ENCODE data around the gene DNAJC30.

DNA sequence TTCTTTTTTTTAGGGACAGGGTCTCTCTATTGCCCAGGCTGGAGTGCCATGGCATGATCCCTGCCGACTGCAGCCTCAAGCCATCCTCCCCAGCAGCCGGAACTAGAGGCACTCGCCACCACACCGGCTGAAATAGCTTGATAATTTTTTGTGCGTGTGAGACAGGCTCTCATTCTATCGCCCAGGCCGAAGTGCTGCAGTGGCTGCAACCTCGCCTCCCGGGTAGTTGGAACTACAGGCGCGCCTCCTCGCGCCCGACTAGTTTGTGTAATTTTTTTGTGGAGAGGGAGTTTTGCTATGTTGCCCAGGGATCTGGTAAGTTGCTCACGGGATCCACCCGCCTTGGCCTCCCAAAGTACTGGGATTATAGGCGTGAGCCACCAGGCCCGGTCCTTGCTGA, 2.1 kb upstream of the DNAJC30 start:
- TF ChIP-seq, protein P1, sequence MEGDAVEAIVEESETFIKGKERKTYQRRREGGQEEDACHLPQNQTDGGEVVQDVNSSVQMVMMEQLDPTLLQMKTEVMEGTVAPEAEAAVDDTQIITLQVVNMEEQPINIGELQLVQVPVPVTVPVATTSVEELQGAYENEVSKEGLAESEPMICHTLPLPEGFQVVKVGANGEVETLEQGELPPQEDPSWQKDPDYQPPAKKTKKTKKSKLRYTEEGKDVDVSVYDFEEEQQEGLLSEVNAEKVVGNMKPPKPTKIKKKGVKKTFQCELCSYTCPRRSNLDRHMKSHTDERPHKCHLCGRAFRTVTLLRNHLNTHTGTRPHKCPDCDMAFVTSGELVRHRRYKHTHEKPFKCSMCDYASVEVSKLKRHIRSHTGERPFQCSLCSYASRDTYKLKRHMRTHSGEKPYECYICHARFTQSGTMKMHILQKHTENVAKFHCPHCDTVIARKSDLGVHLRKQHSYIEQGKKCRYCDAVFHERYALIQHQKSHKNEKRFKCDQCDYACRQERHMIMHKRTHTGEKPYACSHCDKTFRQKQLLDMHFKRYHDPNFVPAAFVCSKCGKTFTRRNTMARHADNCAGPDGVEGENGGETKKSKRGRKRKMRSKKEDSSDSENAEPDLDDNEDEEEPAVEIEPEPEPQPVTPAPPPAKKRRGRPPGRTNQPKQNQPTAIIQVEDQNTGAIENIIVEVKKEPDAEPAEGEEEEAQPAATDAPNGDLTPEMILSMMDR (conservative IDR thresholded peaks at IDR 0.05; ENCODE audit: low read depth, low read length), result no peak
- no peak for TF ChIP-seq EZH2 (IDR thresholded peaks at IDR 0.05; ENCODE audit: low read length, unreplicated experiment)

Data from PC-3 (cell line).